Adipocyte (in vitro differentiated cells): ENCODE results near the gene CASTOR1.

Source experiments
- DNase-seq: peaks from one replicate; pipeline ENCODE4 v3.0.0-alpha.2; 2015; ENCODE audit warnings: low read depth
- H3K27me3 ChIP-seq: replicated peaks from 2 replicates; pipeline ENCODE4 v1.7.0; 2013; ENCODE audit warnings: mild to moderate bottlenecking, low read length, moderate library complexity; ENCODE audit not compliant: control insufficient read depth, insufficient read depth
- H3K36me3 ChIP-seq: 2 replicates; pipeline ENCODE4 v1.7.0; 2013; ENCODE audit warnings: low read length, mild to moderate bottlenecking, moderate library complexity; ENCODE audit not compliant: control insufficient read depth, insufficient read depth, severe bottlenecking
- H3K4me1 ChIP-seq: 2 replicates; pipeline ENCODE4 v1.7.0; 2013; ENCODE audit warnings: mild to moderate bottlenecking, low read length, moderate library complexity; ENCODE audit not compliant: control insufficient read depth, insufficient read depth
- H3K4me3 ChIP-seq: 2 replicates; pipeline ENCODE4 v1.7.0; 2013; ENCODE audit warnings: mild to moderate bottlenecking, low read length, moderate library complexity
- H3K9ac ChIP-seq: 2 replicates; pipeline ENCODE4 v1.7.0; 2013; ENCODE audit warnings: mild to moderate bottlenecking, low read length, moderate library complexity
- H3K9me3 ChIP-seq: 2 replicates; pipeline ENCODE4 v1.7.0; 2013; ENCODE audit warnings: mild to moderate bottlenecking, low read length, moderate library complexity; ENCODE audit not compliant: control insufficient read depth

CASTOR1 gene

GRCh38 chr22:30266445-30267381 lies 22.6 kb downstream of the CASTOR1 start, which contains the start of gene OSM:
Gene OSM, minus strand, starts transcription at chr22:30266851. Its CDS starts 52 bp downstream, at chr22:30266799.
- Histone ChIP-seq H3K4me3 (no peak within 1 kb of the TSS), H3K9me3 (no peaks in the 10 kb centered on the region), H3K27me3 (peaks cover 4% of the 10 kb centered on the region), H3K4me1 (no peaks in the 10 kb centered on the region), H3K9ac (no peak within 1 kb of the TSS), H3K36me3 (no peaks in the 10 kb centered on the region)
- no peak for DNase-seq

DNA sequence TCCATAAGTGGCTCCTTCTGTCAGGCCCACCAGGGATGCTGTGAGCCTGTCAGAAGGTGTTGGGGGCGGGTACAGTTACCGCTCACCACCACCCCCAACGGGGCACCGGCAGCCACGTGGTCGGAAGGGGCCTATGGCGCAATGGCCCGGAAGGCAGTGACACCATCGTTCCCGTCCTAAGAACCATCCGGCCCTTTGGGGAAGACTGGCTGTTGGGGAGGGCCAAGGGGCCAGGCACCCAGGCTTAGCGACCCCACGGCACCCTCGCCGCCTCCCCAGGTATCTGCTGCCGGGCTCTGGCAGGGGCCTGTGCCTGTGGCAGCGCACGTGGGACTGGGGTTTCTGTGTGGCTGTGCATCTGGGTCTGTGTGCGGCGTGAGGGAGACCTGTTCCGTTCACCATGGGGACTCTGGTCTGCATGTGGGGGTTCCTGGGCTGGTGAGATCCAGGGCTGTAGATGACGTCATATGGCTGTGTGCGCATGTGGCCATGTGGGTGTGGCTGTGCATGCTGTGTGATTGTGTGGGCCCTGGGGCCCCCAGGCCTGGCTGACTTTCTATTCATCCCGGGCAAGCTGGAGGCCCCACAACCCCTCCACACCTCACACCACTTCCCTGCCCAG lies 23.4 kb downstream of the CASTOR1 start:
- H3K27me3 ChIP-seq: no peaks in the 10 kb centered on the region
- no peak overlapping the region for H3K9ac ChIP-seq
- no peaks in the 10 kb centered on the region for H3K4me1 ChIP-seq
- DNase-seq: no peak
- no peak overlapping the region for H3K4me3 ChIP-seq
- H3K9me3 ChIP-seq: no peaks in the 10 kb centered on the region
- no peaks in the 10 kb centered on the region for H3K36me3 ChIP-seq

GRCh38 chr22:30265131-30265720 lies 24.1 kb downstream of the CASTOR1 start:
- Histone ChIP-seq H3K9me3 (no peaks in the 10 kb centered on the region), H3K27me3 (no peaks in the 10 kb centered on the region), H3K4me1 (no peaks in the 10 kb centered on the region), H3K36me3 (no peaks in the 10 kb centered on the region), H3K9ac (no peak overlapping the region), H3K4me3 (no peak overlapping the region)
- DNase-seq: no peak

DNA sequence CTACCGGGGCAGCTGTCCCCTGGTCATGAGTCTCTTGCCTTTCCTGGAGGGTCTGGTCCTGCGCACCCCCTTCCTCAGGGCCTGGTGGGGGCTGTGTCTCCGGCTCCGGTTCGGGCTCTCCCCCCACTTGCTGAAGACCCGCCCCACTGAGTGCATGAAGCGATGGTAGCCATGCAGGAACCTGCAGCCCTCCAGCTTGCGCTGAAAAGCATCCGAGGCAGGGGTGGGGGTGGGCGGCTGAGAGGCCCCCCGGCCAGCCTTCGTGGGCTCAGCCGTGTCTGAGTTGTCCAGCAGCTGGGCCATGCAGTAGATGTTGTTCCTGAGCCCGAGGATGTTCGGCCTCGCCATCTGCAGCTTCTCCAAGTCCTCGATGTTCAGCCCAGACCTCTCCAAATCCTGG lies 25.4 kb downstream of the CASTOR1 start:
- DNase-seq: no peak
- H3K27me3 ChIP-seq: no peaks in the 10 kb centered on the region

GRCh38 chr22:30262917-30263741 lies 26.2 kb downstream of the CASTOR1 start:
- no peaks in the 10 kb centered on the region for H3K9me3 ChIP-seq
- no peaks in the 10 kb centered on the region for H3K4me1 ChIP-seq
- H3K27me3 ChIP-seq: no peaks in the 10 kb centered on the region
- H3K4me3 ChIP-seq: peak overlapping the region; percentile 42
- H3K9ac ChIP-seq: peak overlapping the region; percentile 20
- peak; percentile 91 for DNase-seq
- H3K36me3 ChIP-seq: no peaks in the 10 kb centered on the region

More for the DNA sequence above, 25.4 kb downstream of the CASTOR1 start:
- H3K36me3 ChIP-seq: no peaks in the 10 kb centered on the region
- H3K4me1 ChIP-seq: no peaks in the 10 kb centered on the region
- no peaks in the 10 kb centered on the region for H3K9me3 ChIP-seq
- H3K4me3 ChIP-seq: no peak overlapping the region
- H3K9ac ChIP-seq: no peak overlapping the region

DNA sequence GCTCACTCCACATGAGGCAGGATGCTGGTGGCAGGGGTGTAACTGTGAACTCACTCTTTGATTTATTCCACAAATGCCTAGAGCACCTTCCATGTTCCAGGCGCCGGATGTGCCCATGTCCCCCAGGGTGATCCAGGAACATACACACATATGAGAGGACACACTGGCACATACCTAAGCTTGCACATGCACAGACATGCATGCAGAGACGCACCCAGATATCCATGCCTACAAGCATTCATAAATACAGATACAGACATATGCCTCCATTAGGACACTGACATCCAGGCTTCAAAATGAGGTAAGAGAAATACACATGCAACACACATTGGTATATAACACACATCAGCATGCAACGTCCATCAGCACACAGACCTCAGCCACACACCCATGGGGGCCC lies 27.2 kb downstream of the CASTOR1 start:
- Histone ChIP-seq H3K36me3 (no peaks in the 10 kb centered on the region), H3K9ac (no peak overlapping the region), H3K27me3 (no peaks in the 10 kb centered on the region), H3K9me3 (no peaks in the 10 kb centered on the region), H3K4me3 (no peak overlapping the region), H3K4me1 (no peaks in the 10 kb centered on the region)
- DNase-seq: no peak

DNA sequence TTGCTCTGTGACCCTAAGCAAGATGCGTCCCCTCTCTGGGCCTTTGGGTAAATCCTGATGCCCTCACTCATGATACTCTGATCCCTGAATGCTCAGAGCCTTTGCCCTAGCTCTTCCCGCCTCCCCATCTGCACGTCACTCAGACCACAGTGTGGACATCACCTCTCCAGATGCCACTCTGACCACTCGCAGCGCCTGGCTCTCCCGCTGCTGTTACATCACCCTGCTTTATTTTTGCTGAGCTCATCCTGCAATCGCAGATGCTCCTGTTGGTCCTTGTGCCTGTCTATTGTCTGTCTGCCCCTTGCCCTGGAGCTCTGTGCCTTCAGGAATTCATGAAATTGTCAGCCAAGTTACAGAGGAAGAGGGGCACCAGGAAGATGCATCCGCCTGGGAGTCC lies 28.2 kb downstream of the CASTOR1 start:
- peaks cover under 1% of the 10 kb centered on the region for H3K4me1 ChIP-seq
- no peak overlapping the region for H3K4me3 ChIP-seq
- no peaks in the 10 kb centered on the region for H3K9me3 ChIP-seq
- no peak for DNase-seq
- H3K36me3 ChIP-seq: no peaks in the 10 kb centered on the region
- no peaks in the 10 kb centered on the region for H3K27me3 ChIP-seq
- H3K9ac ChIP-seq: no peak overlapping the region

DNA sequence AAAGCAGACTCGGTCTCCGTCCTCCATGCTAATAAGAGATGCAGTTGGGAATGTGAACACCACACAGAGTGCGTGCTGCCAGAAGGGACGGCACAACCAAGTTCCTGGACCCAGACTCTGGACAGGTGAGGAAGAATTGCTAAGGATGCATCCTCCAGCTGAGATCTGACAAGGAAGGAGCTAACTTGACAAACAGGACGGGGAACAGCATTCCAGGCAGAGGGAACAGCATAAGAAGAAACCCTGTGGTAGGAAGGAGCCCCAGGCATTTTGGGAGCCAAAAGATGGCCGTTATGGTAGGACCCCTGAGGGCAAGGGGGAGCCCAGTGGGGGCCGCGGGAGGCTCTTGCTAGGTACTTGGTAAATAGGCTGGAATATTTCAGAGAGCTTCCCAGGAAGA lies 28.6 kb downstream of the CASTOR1 start:
- DNase-seq: no peak
- H3K4me1 ChIP-seq: peaks cover 3% of the 10 kb centered on the region
- H3K27me3 ChIP-seq: no peaks in the 10 kb centered on the region
- no peaks in the 10 kb centered on the region for H3K36me3 ChIP-seq
- H3K9me3 ChIP-seq: no peaks in the 10 kb centered on the region
- no peak overlapping the region for H3K9ac ChIP-seq
- no peak overlapping the region for H3K4me3 ChIP-seq

DNA sequence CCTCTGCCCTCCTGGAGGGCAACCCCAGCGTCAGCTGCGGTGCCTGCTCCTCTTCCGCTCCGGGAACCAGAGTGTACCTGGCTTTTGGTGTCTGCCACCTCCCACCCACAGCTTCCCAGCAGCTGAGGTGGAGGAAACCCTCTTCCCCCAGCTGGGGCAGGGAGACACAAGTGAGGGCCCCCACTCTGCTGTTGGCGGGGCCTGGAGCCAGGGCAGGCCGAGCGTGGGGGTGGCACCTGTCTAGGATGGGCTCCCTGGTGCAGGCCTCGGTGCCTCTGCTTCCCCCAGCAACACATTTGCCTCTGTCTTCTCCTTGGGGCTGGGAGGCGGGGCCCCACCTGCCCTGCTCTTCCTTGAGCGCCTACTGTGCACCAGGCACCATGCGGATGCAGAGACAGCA lies 29.0 kb downstream of the CASTOR1 start:
- H3K9ac ChIP-seq: no peak overlapping the region
- no peaks in the 10 kb centered on the region for H3K9me3 ChIP-seq
- H3K4me3 ChIP-seq: no peak overlapping the region
- DNase-seq: no peak
- no peaks in the 10 kb centered on the region for H3K36me3 ChIP-seq
- H3K27me3 ChIP-seq: no peaks in the 10 kb centered on the region
- peaks cover 3% of the 10 kb centered on the region for H3K4me1 ChIP-seq

GRCh38 chr22:30254314-30254713 lies 35.0 kb downstream of the CASTOR1 start:
- Histone ChIP-seq H3K4me3 (no peak overlapping the region), H3K9ac (no peak overlapping the region), H3K4me1 (peaks cover 6% of the 10 kb centered on the region), H3K27me3 (no peaks in the 10 kb centered on the region), H3K36me3 (no peaks in the 10 kb centered on the region), H3K9me3 (no peaks in the 10 kb centered on the region)
- no peak for DNase-seq
